HCT116 (cell line): Measurements from ENCODE around the gene CBLC. TPM values are rescaled to one million over a fixed set of nuclear protein-coding genes. Genes with fewer than 3 reads are reported as not detected.
A peak's percentile ranks its signal among the peaks of the same experiment; 100 is the strongest.
"Not testable (repeated sequence)": the region's sequence is repeated elsewhere in the genome, so short reads cannot be mapped to it uniquely, and the experiment has no call there.

ENCODE experiments used
- ATAC-seq: fragments of 200-7000 bp; cut with Tn5 transposase; 2 replicates; pipeline ENCODE4 v1.9.1; 2020; ENCODE audit warnings: mild to moderate bottlenecking, moderate library complexity
- BruUV-seq: library from RNA; stranded (reverse); fragments of 400-500 nt; replicated peaks from 2 replicates; lab custom pipeline; 2021; lab: Mats Ljungman, UMichigan
- CTCF ChIA-PET: fragments of 300-600 bp; sonication (Branson Sonifier 250); formaldehyde crosslinking; loops from one replicate; lab custom pipeline; 2021; ENCODE audit warnings: antibody characterized with exemption; lab: Charles Lee
- POLR2A ChIA-PET: fragments of 300-600, 350-600 bp; sonication (Branson Sonifier 250); formaldehyde crosslinking; loops from one replicate; lab custom pipeline; 2021; ENCODE audit warnings: antibody characterized with exemption; lab: Charles Lee
- RAD21 ChIA-PET, 2 experiments: fragments of 300-600 bp; sonication (Branson Sonifier 250); formaldehyde crosslinking; loops; one replicate each; lab custom pipeline; 2023; ENCODE audit warnings: low total read pairs in 2 of 2; ENCODE audit not compliant: uncharacterized antibody in 2 of 2, unreplicated experiment in 2 of 2, low non-redundant PET in 1 of 2; lab: Charles Lee
- DNase-seq: peaks from one replicate; pipeline ENCODE4 v3.0.0-alpha.2; 2010; ENCODE audit warnings: low read depth, low spot score
- H2AFZ ChIP-seq: fragments of 200-600 bp; shearing (Covaris generic), sonication (generic); 2 replicates; pipeline ENCODE4 v1.6.1; 2017; ENCODE audit warnings: low read depth, mixed run types, mixed read lengths, antibody characterized with exemption, low read length; ENCODE audit not compliant: poor library complexity, severe bottlenecking
- H3K27ac ChIP-seq: 2 replicates; pipeline ENCODE4 v1.5.1; 2012; ENCODE audit warnings: low read depth, low read length
- H3K27me3 ChIP-seq: fragments of 200-600 bp; sonication (generic); 2 replicates; pipeline ENCODE4 v1.6.1; 2016; ENCODE audit warnings: mixed run types, low read length, mixed read lengths; ENCODE audit not compliant: insufficient read depth
- H3K36me3 ChIP-seq, 2 experiments: fragments of 200-500 bp in 1 of 2; fragments of 200-600 bp in 1 of 2; sonication (Bioruptor generic) in 1 of 2; sonication (generic) in 1 of 2; 2 replicates each; pipeline versions ENCODE4 v1.5.1 to v1.6.1; 2014 to 2016; ENCODE audit warnings: low read length in 2 of 2, inconsistent platforms in 1 of 2, mixed read lengths in 1 of 2, mixed run types in 1 of 2; ENCODE audit not compliant: insufficient read depth in 2 of 2, control insufficient read depth in 1 of 2
- H3K4me1 ChIP-seq, 2 experiments: fragments of 200-600 bp in 1 of 2; sonication (generic) in 1 of 2; 2 replicates each; pipeline versions ENCODE4 v1.5.1 to v1.6.1; 2012 to 2017; ENCODE audit warnings: low read length in 2 of 2, inconsistent platforms in 1 of 2, mild to moderate bottlenecking in 1 of 2, mixed read lengths in 1 of 2, mixed run types in 1 of 2, moderate library complexity in 1 of 2; ENCODE audit not compliant: insufficient read depth in 2 of 2, control insufficient read depth in 1 of 2
- H3K4me2 ChIP-seq: fragments of 200-600 bp; sonication (generic); 2 replicates; pipeline ENCODE4 v1.6.1; 2017; ENCODE audit warnings: mixed run types, low read length, mixed read lengths
- H3K4me3 ChIP-seq, 2 experiments: fragments of 200-600 bp in 1 of 2; sonication (generic) in 1 of 2; replicated peaks in 1 of 2; 2 replicates each; pipeline ENCODE4 v1.5.1; 2011 to 2016; ENCODE audit warnings: low read length in 2 of 2, control low read depth in 1 of 2, low read depth in 1 of 2, mild to moderate bottlenecking in 1 of 2, mixed read lengths in 1 of 2, mixed run types in 1 of 2
- H3K79me2 ChIP-seq: fragments of 200-600 bp; sonication (generic); 2 replicates; pipeline ENCODE4 v1.6.1; 2017; ENCODE audit warnings: mild to moderate bottlenecking, mixed run types, low read length, moderate library complexity, mixed read lengths; ENCODE audit not compliant: insufficient read depth
- H3K9ac ChIP-seq: fragments of 200-600 bp; sonication (generic); 2 replicates; pipeline ENCODE4 v1.6.1; 2016; ENCODE audit warnings: low read length, mixed read lengths
- H3K9me2 ChIP-seq: fragments of 200-600 bp; sonication (generic), shearing (Covaris generic); 2 replicates; pipeline ENCODE4 v1.6.1; 2017; ENCODE audit warnings: mixed run types, mild to moderate bottlenecking, moderate library complexity; ENCODE audit not compliant: insufficient read depth
- H3K9me3 ChIP-seq, 2 experiments: fragments of 200-500 bp in 1 of 2; fragments of 200-600 bp in 1 of 2; sonication (Bioruptor generic) in 1 of 2; sonication (generic) in 1 of 2; 2 replicates each; pipeline ENCODE4 v1.6.1; 2014 to 2017; ENCODE audit warnings: low read length in 2 of 2, mixed read lengths in 2 of 2, inconsistent platforms in 1 of 2, low read depth in 1 of 2, mild to moderate bottlenecking in 1 of 2, mixed run types in 1 of 2, moderate library complexity in 1 of 2; ENCODE audit not compliant: control insufficient read depth in 1 of 2, insufficient read depth in 1 of 2
- H4K20me1 ChIP-seq: fragments of 200-600 bp; sonication (generic), shearing (Covaris generic); 2 replicates; pipeline ENCODE4 v1.6.1; 2017; ENCODE audit warnings: mixed run types, mild to moderate bottlenecking, moderate library complexity; ENCODE audit not compliant: insufficient read depth
- CEBPB ChIP-seq: IDR thresholded peaks from 2 replicates; pipeline ENCODE4 v1.6.1; 2012; ENCODE audit warnings: low read depth
- CTCF ChIP-seq, 3 experiments: fragments of 200-600 bp in 1 of 3; sonication (generic) in 1 of 3; IDR thresholded peaks in 2 of 3; conservative IDR thresholded peaks in 1 of 3; 2 replicates each; pipeline ENCODE4 v1.5.1; 2012 to 2017; ENCODE audit warnings: low read depth in 2 of 3, low read length in 2 of 3, antibody characterized with exemption in 1 of 3, borderline replicate concordance in 1 of 3, control low read depth in 1 of 3, mild to moderate bottlenecking in 1 of 3, mixed read lengths in 1 of 3, mixed run types in 1 of 3, moderate library complexity in 1 of 3; ENCODE audit not compliant: insufficient read depth in 1 of 3
- ELF1 ChIP-seq: IDR thresholded peaks from 2 replicates; pipeline ENCODE4 v1.6.1; 2012; ENCODE audit warnings: low read depth, borderline replicate concordance
- EZH2 ChIP-seq: fragments of 200-600 bp; sonication (generic); IDR thresholded peaks from 2 replicates; pipeline ENCODE4 v1.6.1; 2017; ENCODE audit warnings: antibody characterized with exemption, mixed run types
- EZH2phosphoT487 ChIP-seq: fragments of 200-600 bp; IDR thresholded peaks from 2 replicates; pipeline ENCODE4 v1.6.1; 2018; ENCODE audit warnings: antibody characterized with exemption, borderline replicate concordance
- FOSL1 ChIP-seq: IDR thresholded peaks from 2 replicates; pipeline ENCODE4 v1.6.1; 2012; ENCODE audit warnings: low read depth
- POLR2A ChIP-seq: IDR thresholded peaks from 2 replicates; pipeline ENCODE4 v1.7.0; 2011; ENCODE audit warnings: borderline replicate concordance; ENCODE audit not compliant: insufficient read depth, insufficient read length; ENCODE audit errors: extremely low read depth
- POLR2AphosphoS5 ChIP-seq: IDR thresholded peaks from 2 replicates; pipeline ENCODE4 v1.6.1; 2011; ENCODE audit warnings: mild to moderate bottlenecking, low read depth, low read length, moderate library complexity
- REST ChIP-seq: IDR thresholded peaks from 2 replicates; pipeline ENCODE4 v1.6.1; 2012; ENCODE audit warnings: low read depth
- SIN3A ChIP-seq: IDR thresholded peaks from 2 replicates; pipeline ENCODE4 v1.6.1; 2012; ENCODE audit warnings: low read depth
- SP1 ChIP-seq: IDR thresholded peaks from 2 replicates; pipeline ENCODE4 v1.6.1; 2012; ENCODE audit warnings: low read depth
- SRF ChIP-seq: IDR thresholded peaks from 2 replicates; pipeline ENCODE4 v1.6.1; 2012; ENCODE audit warnings: low read depth
- YY1 ChIP-seq: IDR thresholded peaks from 2 replicates; pipeline ENCODE4 v1.6.1; 2011; ENCODE audit warnings: low read length, low read depth, moderate library complexity, mild to moderate bottlenecking; ENCODE audit not compliant: insufficient replicate concordance; ENCODE audit errors: extremely low read depth
- ZFX ChIP-seq: fragments of 450-650 bp; IDR thresholded peaks from 2 replicates; pipeline ENCODE4 v1.6.1; 2017
- ZNF274 ChIP-seq: fragments of 200-500 bp; sonication (Bioruptor generic); IDR thresholded peaks from 2 replicates; pipeline ENCODE4 v1.6.1; 2014; ENCODE audit warnings: mild to moderate bottlenecking, low read depth, low read length, inconsistent platforms
- intact Hi-C: fragments of 100-400 bp; cut with micrococcal nuclease; formaldehyde crosslinking; loops from 2 replicates; pipeline ENCODE4 v1.10.0; 2022
- total RNA-seq: library from RNA; stranded (reverse); gene quantifications from one replicate; pipeline ENCODE4 v1.2.1, GENCODE V29; 2021; ENCODE audit not compliant: unreplicated experiment

The CBLC gene
- total RNA-seq, 1 experiment from 2014 or later, result 54.3 TPM

GRCh38 chr19:44779150-44779549, 1.5 kb downstream of the CBLC start:
- H3K27me3 ChIP-seq, result no peaks in the 10 kb centered on the region
- peak overlapping the region; percentile 96 for H3K9ac ChIP-seq
- no peaks in the 10 kb centered on the region for H3K9me2 ChIP-seq
- peaks cover 37% of the 10 kb centered on the region for H3K79me2 ChIP-seq
- no peak for DNase-seq
- POLR2A ChIA-PET, result interaction anchor here (0.7 kb wide), 1 partner anchor 17 kb away, joined by 4 read pairs; no protein-coding TSS in a partner anchor
- H3K27ac ChIP-seq, result peak overlapping the region; percentile 40
- ATAC-seq, result no peak
- peaks cover 40 to 56% of the 10 kb centered on the region in 2 experiments for H3K4me1 ChIP-seq
- peak overlapping the region; percentile 98 for H3K4me2 ChIP-seq
- peak overlapping the region; percentile 31 to 96; a peak in 3 of 4 replicates for H3K4me3 ChIP-seq
- intact Hi-C loops, result loop anchor here (5.0 kb wide), 1 partner anchor 37 kb away; no protein-coding TSS in a partner anchor
- peaks cover 3 to 7% of the 10 kb centered on the region in 2 experiments; a peak in 2 of 4 replicates for H3K36me3 ChIP-seq
- no peaks in the 10 kb centered on the region for H3K9me3 ChIP-seq
- BruUV-seq, result TSS peak; percentile 37
- TF ChIP-seq SIN3A (no peak), SP1 (no peak), EZH2 (no peak), REST (no peak), ZFX (no peak), POLR2A (no peak), EZH2phosphoT487 (no peak), CEBPB (no peak), CTCF (IDR thresholded peaks at IDR 0.05 in 2 of 3, conservative IDR thresholded peaks at IDR 0.05 in 1 of 3; ENCODE audit: borderline replicate concordance in 1 of 3, insufficient read depth in 1 of 3, low read depth in 2 of 3, low read length in 2 of 3) (no peak), ELF1 (no peak), POLR2AphosphoS5 (no peak), SRF (no peak), ZNF274 (no peak), FOSL1 (no peak), YY1 (no peak)
- TF ChIP-seq, all 23 proteins: peak for 0
- RAD21 ChIA-PET, result interaction anchor here in 1 of 2 experiments (0.5 to 2.0 kb wide), 2 partner anchors 55 to 67 kb away, joined by 3 to 5 read pairs; partner anchors contain the start of gene NECTIN2
- Histone ChIP-seq H4K20me1 (no peaks in the 10 kb centered on the region), H2AFZ (no peak overlapping the region)
- CTCF ChIA-PET, result no interaction called here

- H3K27me3 ChIP-seq, ATAC-seq, H2AFZ ChIP-seq, H3K27ac ChIP-seq, intact Hi-C loops, H3K9me2 ChIP-seq, BruUV-seq, H4K20me1 ChIP-seq, DNase-seq, POLR2A ChIA-PET, H3K4me3 ChIP-seq, H3K9me3 ChIP-seq, H3K9ac ChIP-seq, RAD21 ChIA-PET, H3K4me2 ChIP-seq: not testable (repeated sequence)
- H3K4me1 ChIP-seq, result peaks cover 15 to 30% of the 10 kb centered on the region in 2 experiments
- CTCF ChIA-PET, result interaction anchor here (1.5 kb wide), 1 partner anchor 58 kb away, joined by 5 read pairs; no protein-coding TSS in a partner anchor
- peaks cover 9 to 16% of the 10 kb centered on the region in 2 experiments; a peak in 2 of 4 replicates for H3K36me3 ChIP-seq
- H3K79me2 ChIP-seq, result peaks cover 40% of the 10 kb centered on the region
Observed at GRCh38 chr19:44781694-44782093, 4.0 kb downstream of the CBLC start.
